ENCODE data around the gene HDAC11. TPM values are rescaled to one million over a fixed set of nuclear protein-coding genes. Genes with fewer than 3 reads are reported as not detected.
A peak's percentile ranks its signal among the peaks of the same experiment; 100 is the strongest.

Gene HDAC11
- total and polyA plus RNA-seq, 2 of the 13 experiments (the other 11 are each of a cell fraction or from before 2014, with no cell fraction given) = 13.7 to 33.1 TPM

DNA sequence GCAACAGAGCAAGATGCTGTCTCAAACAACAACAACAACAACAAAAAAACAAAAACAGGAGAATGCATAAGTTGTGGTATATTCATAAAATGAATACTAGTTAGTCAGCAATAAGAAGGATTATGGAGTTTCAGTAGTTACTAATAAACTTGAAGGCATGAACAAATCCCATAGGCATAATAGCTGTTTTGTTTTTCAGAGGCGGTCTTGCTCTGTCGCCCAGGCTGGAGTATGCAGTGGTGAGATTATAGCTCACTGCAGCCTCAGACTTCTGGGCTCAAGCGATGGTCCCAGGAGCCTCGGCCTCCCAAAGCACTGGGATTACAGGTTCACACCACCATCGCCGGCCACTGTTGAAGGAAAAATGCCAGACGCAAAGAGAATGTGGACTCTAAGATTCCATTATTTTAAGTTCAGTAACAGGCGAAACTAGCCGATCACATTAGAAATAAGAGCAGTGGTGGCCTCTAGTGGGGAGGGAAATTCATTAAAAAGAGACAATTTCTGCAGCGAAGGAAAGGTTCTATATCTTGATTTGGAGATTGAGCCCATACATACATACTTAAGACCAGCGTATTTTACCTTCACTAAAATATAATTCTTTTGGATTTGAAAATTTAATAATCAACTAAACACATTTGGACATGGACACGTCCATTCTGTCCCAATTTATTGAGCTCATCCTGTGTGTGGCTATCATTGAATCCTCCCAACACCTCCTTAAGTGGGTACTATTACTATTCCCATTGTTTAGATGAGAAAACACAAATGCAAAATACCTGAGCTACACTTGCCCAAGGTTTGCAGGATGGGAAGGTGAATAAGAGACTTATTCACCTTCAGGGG is 27.4 kb upstream of the HDAC11 start:
- Histone ChIP-seq H3K79me2 (ENCODE audit: insufficient read depth, low read length) (no peaks in the 10 kb centered on the region), H4K20me1 (ENCODE audit: insufficient read depth, low read length) (no peaks in the 10 kb centered on the region), H3K9ac (ENCODE audit: insufficient read depth, low read depth, low read length) (0 out of 2 replicates have a peak overlapping the region, but pooled peaks have one; percentile 42), H3K4me1 (ENCODE audit: insufficient read depth, low read length) (peaks cover 57% of the 10 kb centered on the region), H3K4me3 (replicated peaks in 1 of 3; ENCODE audit: insufficient read depth in 1 of 3, low read depth in 2 of 3, low read length in 3 of 3) (peak overlapping the region; percentile 66 to 72 (median 70)), H3K36me3 (replicated peaks in 1 of 2; ENCODE audit: control insufficient read depth in 1 of 2, insufficient read depth in 2 of 2, low read length in 2 of 2) (no peaks in the 10 kb centered on the region), H3K9me3 (ENCODE audit: low read length) (no peaks in the 10 kb centered on the region), H2AFZ (ENCODE audit: low read length) (peak overlapping the region; percentile 60), H3K4me2 (ENCODE audit: low read depth, low read length) (peak overlapping the region; percentile 96), H3K27me3 (ENCODE audit: control insufficient read depth in 1 of 2, insufficient read depth in 2 of 2, low read length in 2 of 2) (no peaks in the 10 kb centered on the region), H3K27ac (ENCODE audit: extremely low read length, insufficient read depth, low read length) (peak overlapping the region; percentile 62)
- ChIA-PET POLR2A (interaction anchor here (0.8 to 1.8 kb wide), 9 partner anchors 9 to 170 kb away, joined by 3 to 18 read pairs (median 4); partner anchors contain the start of genes HDAC11 and NUP210), CTCF (ENCODE audit: low intra/inter-chr PET ratio, low total read pairs) (interaction anchor here (0.7 to 1.5 kb wide), 3 partner anchors 33 to 169 kb away, joined by 3 to 5 read pairs (median 4); partner anchors contain the start of gene NUP210)
- WGBS (ENCODE audit: low lambda C conversion rate) = 1% methylated on average over 12 of the region's 12 CpGs
- intact Hi-C loops (cut with micrococcal nuclease; ENCODE audit: unreplicated experiment) = loop anchor here (1.0 to 10.0 kb wide), 5 partner anchors 35 to 148 kb away; no protein-coding TSS in a partner anchor
- ATAC-seq = peak; percentile 71
- in situ Hi-C loops (cut with HindIII; ENCODE audit: extremely low pct_ligation_motif_present, low pct_unique_long_range_greater_than_20kb) = loop anchor here (5.0 kb wide), 1 partner anchor 150 kb away; no protein-coding TSS in a partner anchor
- DNase-seq (ENCODE audit: low spot score) = peak; percentile 63
- no TSS peak for BruUV-seq (replicated peaks)
- FAIRE-seq = peak; percentile 82
- TF ChIP-seq TBX2 (CRISPR knock-in tag; IDR thresholded peaks at IDR 0.05; ENCODE audit: borderline replicate concordance) = 0 out of 2 replicates have a peak, but pooled peaks have one; percentile 29
- TF ChIP-seq, protein P1, sequence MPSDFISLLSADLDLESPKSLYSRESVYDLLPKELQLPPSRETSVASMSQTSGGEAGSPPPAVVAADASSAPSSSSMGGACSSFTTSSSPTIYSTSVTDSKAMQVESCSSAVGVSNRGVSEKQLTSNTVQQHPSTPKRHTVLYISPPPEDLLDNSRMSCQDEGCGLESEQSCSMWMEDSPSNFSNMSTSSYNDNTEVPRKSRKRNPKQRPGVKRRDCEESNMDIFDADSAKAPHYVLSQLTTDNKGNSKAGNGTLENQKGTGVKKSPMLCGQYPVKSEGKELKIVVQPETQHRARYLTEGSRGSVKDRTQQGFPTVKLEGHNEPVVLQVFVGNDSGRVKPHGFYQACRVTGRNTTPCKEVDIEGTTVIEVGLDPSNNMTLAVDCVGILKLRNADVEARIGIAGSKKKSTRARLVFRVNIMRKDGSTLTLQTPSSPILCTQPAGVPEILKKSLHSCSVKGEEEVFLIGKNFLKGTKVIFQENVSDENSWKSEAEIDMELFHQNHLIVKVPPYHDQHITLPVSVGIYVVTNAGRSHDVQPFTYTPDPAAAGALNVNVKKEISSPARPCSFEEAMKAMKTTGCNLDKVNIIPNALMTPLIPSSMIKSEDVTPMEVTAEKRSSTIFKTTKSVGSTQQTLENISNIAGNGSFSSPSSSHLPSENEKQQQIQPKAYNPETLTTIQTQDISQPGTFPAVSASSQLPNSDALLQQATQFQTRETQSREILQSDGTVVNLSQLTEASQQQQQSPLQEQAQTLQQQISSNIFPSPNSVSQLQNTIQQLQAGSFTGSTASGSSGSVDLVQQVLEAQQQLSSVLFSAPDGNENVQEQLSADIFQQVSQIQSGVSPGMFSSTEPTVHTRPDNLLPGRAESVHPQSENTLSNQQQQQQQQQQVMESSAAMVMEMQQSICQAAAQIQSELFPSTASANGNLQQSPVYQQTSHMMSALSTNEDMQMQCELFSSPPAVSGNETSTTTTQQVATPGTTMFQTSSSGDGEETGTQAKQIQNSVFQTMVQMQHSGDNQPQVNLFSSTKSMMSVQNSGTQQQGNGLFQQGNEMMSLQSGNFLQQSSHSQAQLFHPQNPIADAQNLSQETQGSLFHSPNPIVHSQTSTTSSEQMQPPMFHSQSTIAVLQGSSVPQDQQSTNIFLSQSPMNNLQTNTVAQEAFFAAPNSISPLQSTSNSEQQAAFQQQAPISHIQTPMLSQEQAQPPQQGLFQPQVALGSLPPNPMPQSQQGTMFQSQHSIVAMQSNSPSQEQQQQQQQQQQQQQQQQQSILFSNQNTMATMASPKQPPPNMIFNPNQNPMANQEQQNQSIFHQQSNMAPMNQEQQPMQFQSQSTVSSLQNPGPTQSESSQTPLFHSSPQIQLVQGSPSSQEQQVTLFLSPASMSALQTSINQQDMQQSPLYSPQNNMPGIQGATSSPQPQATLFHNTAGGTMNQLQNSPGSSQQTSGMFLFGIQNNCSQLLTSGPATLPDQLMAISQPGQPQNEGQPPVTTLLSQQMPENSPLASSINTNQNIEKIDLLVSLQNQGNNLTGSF (CRISPR knock-in tag; IDR thresholded peaks at IDR 0.05) = no peak
- TF ChIP-seq ZNF879 (CRISPR knock-in tag; IDR thresholded peaks at IDR 0.05) = no peak
- TF ChIP-seq, protein P2, sequence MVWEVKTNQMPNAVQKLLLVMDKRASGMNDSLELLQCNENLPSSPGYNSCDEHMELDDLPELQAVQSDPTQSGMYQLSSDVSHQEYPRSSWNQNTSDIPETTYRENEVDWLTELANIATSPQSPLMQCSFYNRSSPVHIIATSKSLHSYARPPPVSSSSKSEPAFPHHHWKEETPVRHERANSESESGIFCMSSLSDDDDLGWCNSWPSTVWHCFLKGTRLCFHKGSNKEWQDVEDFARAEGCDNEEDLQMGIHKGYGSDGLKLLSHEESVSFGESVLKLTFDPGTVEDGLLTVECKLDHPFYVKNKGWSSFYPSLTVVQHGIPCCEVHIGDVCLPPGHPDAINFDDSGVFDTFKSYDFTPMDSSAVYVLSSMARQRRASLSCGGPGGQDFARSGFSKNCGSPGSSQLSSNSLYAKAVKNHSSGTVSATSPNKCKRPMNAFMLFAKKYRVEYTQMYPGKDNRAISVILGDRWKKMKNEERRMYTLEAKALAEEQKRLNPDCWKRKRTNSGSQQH (CRISPR knock-in tag; IDR thresholded peaks at IDR 0.05; ENCODE audit: low read depth) = no peak
- TF ChIP-seq, protein P3, sequence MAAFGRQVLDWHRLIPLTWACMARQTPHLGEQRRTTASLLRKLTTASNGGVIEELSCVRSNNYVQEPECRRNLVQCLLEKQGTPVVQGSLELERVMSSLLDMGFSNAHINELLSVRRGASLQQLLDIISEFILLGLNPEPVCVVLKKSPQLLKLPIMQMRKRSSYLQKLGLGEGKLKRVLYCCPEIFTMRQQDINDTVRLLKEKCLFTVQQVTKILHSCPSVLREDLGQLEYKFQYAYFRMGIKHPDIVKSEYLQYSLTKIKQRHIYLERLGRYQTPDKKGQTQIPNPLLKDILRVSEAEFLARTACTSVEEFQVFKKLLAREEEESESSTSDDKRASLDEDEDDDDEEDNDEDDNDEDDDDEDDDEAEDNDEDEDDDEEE (CRISPR knock-in tag; IDR thresholded peaks at IDR 0.05) = no peak
- TF ChIP-seq REPIN1 (CRISPR knock-in tag; IDR thresholded peaks at IDR 0.05; ENCODE audit: borderline replicate concordance, low read depth) = 0 out of 2 replicates have a peak, but pooled peaks have one; percentile 20
- no peak for TF ChIP-seq MAFG (CRISPR knock-in tag; IDR thresholded peaks at IDR 0.05)
- 0 out of 2 replicates have a peak, but pooled peaks have one; percentile 63 for TF ChIP-seq ZSCAN29 (CRISPR knock-in tag; conservative IDR thresholded peaks at IDR 0.05)
- TF ChIP-seq REL (CRISPR knock-in tag; conservative IDR thresholded peaks at IDR 0.05) = no peak
- TF ChIP-seq CHD4 (IDR thresholded peaks at IDR 0.05; ENCODE audit: borderline replicate concordance, low read length) = peak; percentile 73; the same call in 1 of the 2 replicates
- TF ChIP-seq CEBPB (IDR thresholded peaks at IDR 0.05; ENCODE audit: borderline replicate concordance, low read depth, low read length) = no peak
- peak; percentile 85 for TF ChIP-seq STAG1 (CRISPR knock-in tag; IDR thresholded peaks at IDR 0.05)
- TF ChIP-seq SMC3 (IDR thresholded peaks at IDR 0.05; ENCODE audit: low read length) = peak; percentile 44; the same call in 1 of the 2 replicates
- no peak for TF ChIP-seq RFX1 (IDR thresholded peaks at IDR 0.05)
- TF ChIP-seq ZBTB20 (CRISPR knock-in tag; IDR thresholded peaks at IDR 0.05; ENCODE audit: borderline replicate concordance, low read depth) = no peak
- TF ChIP-seq ZMYM3 (CRISPR knock-in tag; IDR thresholded peaks at IDR 0.05) = 0 out of 2 replicates have a peak, but pooled peaks have one; percentile 0

Measured in HepG2 (cell line).